ENCODE data around the gene PEPD.

- TF ChIP-seq, protein P1, sequence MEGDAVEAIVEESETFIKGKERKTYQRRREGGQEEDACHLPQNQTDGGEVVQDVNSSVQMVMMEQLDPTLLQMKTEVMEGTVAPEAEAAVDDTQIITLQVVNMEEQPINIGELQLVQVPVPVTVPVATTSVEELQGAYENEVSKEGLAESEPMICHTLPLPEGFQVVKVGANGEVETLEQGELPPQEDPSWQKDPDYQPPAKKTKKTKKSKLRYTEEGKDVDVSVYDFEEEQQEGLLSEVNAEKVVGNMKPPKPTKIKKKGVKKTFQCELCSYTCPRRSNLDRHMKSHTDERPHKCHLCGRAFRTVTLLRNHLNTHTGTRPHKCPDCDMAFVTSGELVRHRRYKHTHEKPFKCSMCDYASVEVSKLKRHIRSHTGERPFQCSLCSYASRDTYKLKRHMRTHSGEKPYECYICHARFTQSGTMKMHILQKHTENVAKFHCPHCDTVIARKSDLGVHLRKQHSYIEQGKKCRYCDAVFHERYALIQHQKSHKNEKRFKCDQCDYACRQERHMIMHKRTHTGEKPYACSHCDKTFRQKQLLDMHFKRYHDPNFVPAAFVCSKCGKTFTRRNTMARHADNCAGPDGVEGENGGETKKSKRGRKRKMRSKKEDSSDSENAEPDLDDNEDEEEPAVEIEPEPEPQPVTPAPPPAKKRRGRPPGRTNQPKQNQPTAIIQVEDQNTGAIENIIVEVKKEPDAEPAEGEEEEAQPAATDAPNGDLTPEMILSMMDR (IDR thresholded peaks at IDR 0.05): no peak
- TF ChIP-seq POLR2A (IDR thresholded peaks at IDR 0.05): no peak
Measured at GRCh38 chr19:33399745-33400681, 121.6 kb downstream of the PEPD start.

Data from esophagus squamous epithelium (tissue), 4 donors.